ENCODE results near the gene PLA2G3.

DNA sequence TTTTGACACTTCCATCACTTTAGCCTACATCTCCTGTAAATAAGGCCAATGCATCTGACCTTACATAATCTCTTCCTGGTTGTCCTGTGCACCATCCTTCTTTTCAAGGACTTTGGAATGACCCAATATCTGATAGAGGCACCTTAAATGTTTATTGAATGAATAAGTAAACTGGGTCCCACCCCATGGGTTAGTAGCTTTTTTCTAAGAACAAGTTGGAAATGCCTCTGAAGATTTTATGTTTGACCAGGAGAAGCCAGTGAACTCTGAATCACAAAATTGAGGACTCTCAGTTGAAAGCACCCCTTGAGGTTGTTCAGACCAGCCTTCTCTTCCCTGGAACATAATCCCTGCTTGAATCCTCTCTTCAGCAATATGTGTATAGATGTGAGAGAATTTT lies 21.1 kb upstream of the PLA2G3 start:
- TF ChIP-seq CTCF (IDR thresholded peaks at IDR 0.05; ENCODE audit: extremely low read depth in 1 of 2, insufficient read depth in 1 of 2, low read depth in 1 of 2, low read length in 2 of 2), result no peak
- no peak for TF ChIP-seq POLR2AphosphoS5 (IDR thresholded peaks at IDR 0.05; ENCODE audit: insufficient read depth, low read depth, low read length)
- TF ChIP-seq, protein P1, sequence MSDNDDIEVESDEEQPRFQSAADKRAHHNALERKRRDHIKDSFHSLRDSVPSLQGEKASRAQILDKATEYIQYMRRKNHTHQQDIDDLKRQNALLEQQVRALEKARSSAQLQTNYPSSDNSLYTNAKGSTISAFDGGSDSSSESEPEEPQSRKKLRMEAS (IDR thresholded peaks at IDR 0.05; ENCODE audit: insufficient read depth, insufficient read length), result no peak
